Left ventricle myocardium inferior (tissue), 1 donor: ENCODE results near the gene SH3TC1. TPM values are rescaled to one million over a fixed set of nuclear protein-coding genes. Genes with fewer than 3 reads are reported as not detected.

Experiments used
- DNase-seq: peaks from one replicate; pipeline ENCODE4 v3.0.0-alpha.2; 2020
- H3K27ac ChIP-seq: fragments of 200-600 bp; replicated peaks from 2 replicates; pipeline ENCODE4 v1.8.0; 2021
- H3K27me3 ChIP-seq: fragments of 200-600 bp; 2 replicates; pipeline ENCODE4 v1.8.0; 2021; ENCODE audit warnings: low read depth
- H3K36me3 ChIP-seq: fragments of 200-600 bp; 2 replicates; pipeline ENCODE4 v1.8.0; 2021
- H3K4me1 ChIP-seq: fragments of 200-600 bp; 2 replicates; pipeline ENCODE4 v1.8.0; 2021
- H3K4me3 ChIP-seq: fragments of 200-600 bp; 2 replicates; pipeline ENCODE4 v1.8.0; 2021; ENCODE audit warnings: mild to moderate bottlenecking, moderate library complexity
- H3K9me3 ChIP-seq: fragments of 200-600 bp; replicated peaks from 2 replicates; pipeline ENCODE4 v1.8.0; 2021
- CTCF ChIP-seq: fragments of 200-600 bp; IDR thresholded peaks from 2 replicates; pipeline ENCODE4 v1.8.0; 2021; ENCODE audit warnings: antibody characterized with exemption, mild to moderate bottlenecking, borderline replicate concordance
- intact Hi-C: fragments of 100-400 bp; cut with micrococcal nuclease; formaldehyde crosslinking; loops from one replicate; pipeline ENCODE4 v1.11.0; 2022
- total RNA-seq: library from RNA; stranded (reverse); fragmentation: NEBNext Ultra II Directional; extraction: Animal tissue kit (Norgen Biotek cat#: 25700); gene quantifications from one replicate; pipeline ENCODE4 v1.2.1, GENCODE V29; 2021
- donor health status: DM: no; HTN: yes; CAD: no; lungs with severe emphysema.

Gene SH3TC1
- total RNA-seq, 1 donor from 2014 or later = 13.6 TPM

GRCh38 chr4:8238036-8238511 is 39.0 kb downstream of the SH3TC1 start:
- Histone ChIP-seq H3K9me3 (no peaks in the 10 kb centered on the region), H3K4me3 (no peak overlapping the region), H3K27ac (no peak overlapping the region), H3K27me3 (no peaks in the 10 kb centered on the region), H3K4me1 (peaks cover 12% of the 10 kb centered on the region), H3K36me3 (peaks cover 46% of the 10 kb centered on the region)
- TF ChIP-seq CTCF = no peak
- no peak for DNase-seq
- intact Hi-C loops = no loop called here

- intact Hi-C loops = no loop called here
- H3K27ac ChIP-seq = no peak overlapping the region
- no peaks in the 10 kb centered on the region for H3K27me3 ChIP-seq
- no peak overlapping the region for H3K4me3 ChIP-seq
- no peak for DNase-seq
- H3K9me3 ChIP-seq = no peaks in the 10 kb centered on the region
- peaks cover 12% of the 10 kb centered on the region for H3K4me1 ChIP-seq
- peak; percentile 45 for TF ChIP-seq CTCF
- H3K36me3 ChIP-seq = peaks cover 41% of the 10 kb centered on the region
These were observed 39.5 kb downstream of the SH3TC1 start for GRCh38 chr4:8238515-8239053.

GRCh38 chr4:8239226-8239625 is 40.1 kb downstream of the SH3TC1 start:
- intact Hi-C loops = no loop called here
- no peak for DNase-seq
- H3K4me1 ChIP-seq = peaks cover 12% of the 10 kb centered on the region
- no peak overlapping the region for H3K4me3 ChIP-seq
- H3K27ac ChIP-seq = no peak overlapping the region
- H3K36me3 ChIP-seq = peaks cover 35% of the 10 kb centered on the region
- H3K9me3 ChIP-seq = no peaks in the 10 kb centered on the region
- no peak for TF ChIP-seq CTCF
- H3K27me3 ChIP-seq = no peaks in the 10 kb centered on the region

- intact Hi-C loops = loop anchor here (5.0 to 10.0 kb wide), 2 partner anchors 163 to 355 kb away; partner anchors contain the start of gene CPZ
- Histone ChIP-seq H3K9me3 (no peaks in the 10 kb centered on the region), H3K4me1 (peaks cover 12% of the 10 kb centered on the region), H3K4me3 (no peak overlapping the region), H3K27ac (no peak overlapping the region), H3K27me3 (no peaks in the 10 kb centered on the region), H3K36me3 (peaks cover 30% of the 10 kb centered on the region)
- no peak for TF ChIP-seq CTCF
- no peak for DNase-seq
These were observed 40.6 kb downstream of the SH3TC1 start for GRCh38 chr4:8239661-8240060.

GRCh38 chr4:8240211-8241041 is 41.3 kb downstream of the SH3TC1 start:
- H3K27me3 ChIP-seq = no peaks in the 10 kb centered on the region
- no peak overlapping the region for H3K4me3 ChIP-seq
- intact Hi-C loops = loop anchor here (5.0 to 10.0 kb wide), 2 partner anchors 162 to 354 kb away; partner anchors contain the start of gene CPZ
- H3K36me3 ChIP-seq = peaks cover 23% of the 10 kb centered on the region
- no peak for DNase-seq
- TF ChIP-seq CTCF = no peak
- H3K4me1 ChIP-seq = peaks cover 12% of the 10 kb centered on the region
- H3K27ac ChIP-seq = no peak overlapping the region
- no peaks in the 10 kb centered on the region for H3K9me3 ChIP-seq
